ENCODE data around the gene HIP1. TPM values are rescaled to one million over a fixed set of nuclear protein-coding genes. Genes with fewer than 3 reads are reported as not detected.
"Not testable (repeated sequence)": the region's sequence is repeated elsewhere in the genome, so short reads cannot be mapped to it uniquely, and the experiment has no call there.

The HIP1 gene
- total RNA-seq, 1 experiment from 2014 or later: 43.3 TPM

DNA sequence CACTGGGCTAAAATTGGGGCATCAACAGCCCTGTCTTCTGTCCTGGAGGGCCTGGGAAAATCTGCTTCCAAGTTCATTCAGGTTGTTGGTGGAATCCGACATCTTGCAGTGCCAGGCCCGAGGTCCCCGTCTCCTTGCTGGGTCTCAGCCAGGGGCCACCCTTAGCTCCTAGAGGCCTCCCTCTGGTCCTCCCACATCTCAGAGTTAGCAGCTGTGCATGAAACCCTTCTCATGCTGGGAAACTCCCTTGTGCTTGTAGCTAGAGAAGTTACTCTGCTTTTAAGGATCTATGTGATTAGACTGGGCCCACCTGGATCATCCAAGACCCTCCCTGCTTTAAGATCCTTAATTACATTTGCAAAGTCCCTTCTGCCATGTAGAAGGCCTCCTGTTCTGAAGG lies 15.3 kb downstream of the HIP1 start:
- no peak for ATAC-seq
- ChIA-PET POLR2A (interaction anchor here (0.7 kb wide), 1 partner anchor 180 kb away, joined by 3 read pairs; no protein-coding TSS in a partner anchor), CTCF (interaction anchor here (0.6 kb wide), 1 partner anchor 156 kb away, joined by 4 read pairs; no protein-coding TSS in a partner anchor)
- Histone ChIP-seq H3K4me3 (ENCODE audit: low read depth in 2 of 2, low read length in 2 of 2) (no peak overlapping the region), H3K27ac (ENCODE audit: low read length) (no peak overlapping the region), H3K36me3 (ENCODE audit: control insufficient read depth, insufficient read depth, low read length) (no peaks in the 10 kb centered on the region), H3K4me1 (ENCODE audit: control insufficient read depth, insufficient read depth, low read length) (peaks cover 6% of the 10 kb centered on the region; the same call in 1 of the 2 replicates), H3K9me3 (ENCODE audit: control insufficient read depth, insufficient read depth, low read depth, low read length) (no peaks in the 10 kb centered on the region), H3K27me3 (ENCODE audit: control insufficient read depth, insufficient read depth, low read length) (no peaks in the 10 kb centered on the region)
- in situ Hi-C loops (cut with HindIII; ENCODE audit: low pct_unique_long_range_greater_than_20kb, low sequenced_read_pairs) (no loop called here), intact Hi-C loops (cut with micrococcal nuclease; ENCODE audit: unreplicated experiment) (no loop called here)
- DNase-seq (ENCODE audit: low read depth, low spot score): no peak
- TF ChIP-seq, protein P1, sequence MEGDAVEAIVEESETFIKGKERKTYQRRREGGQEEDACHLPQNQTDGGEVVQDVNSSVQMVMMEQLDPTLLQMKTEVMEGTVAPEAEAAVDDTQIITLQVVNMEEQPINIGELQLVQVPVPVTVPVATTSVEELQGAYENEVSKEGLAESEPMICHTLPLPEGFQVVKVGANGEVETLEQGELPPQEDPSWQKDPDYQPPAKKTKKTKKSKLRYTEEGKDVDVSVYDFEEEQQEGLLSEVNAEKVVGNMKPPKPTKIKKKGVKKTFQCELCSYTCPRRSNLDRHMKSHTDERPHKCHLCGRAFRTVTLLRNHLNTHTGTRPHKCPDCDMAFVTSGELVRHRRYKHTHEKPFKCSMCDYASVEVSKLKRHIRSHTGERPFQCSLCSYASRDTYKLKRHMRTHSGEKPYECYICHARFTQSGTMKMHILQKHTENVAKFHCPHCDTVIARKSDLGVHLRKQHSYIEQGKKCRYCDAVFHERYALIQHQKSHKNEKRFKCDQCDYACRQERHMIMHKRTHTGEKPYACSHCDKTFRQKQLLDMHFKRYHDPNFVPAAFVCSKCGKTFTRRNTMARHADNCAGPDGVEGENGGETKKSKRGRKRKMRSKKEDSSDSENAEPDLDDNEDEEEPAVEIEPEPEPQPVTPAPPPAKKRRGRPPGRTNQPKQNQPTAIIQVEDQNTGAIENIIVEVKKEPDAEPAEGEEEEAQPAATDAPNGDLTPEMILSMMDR (IDR thresholded peaks at IDR 0.05): no peak
- TF ChIP-seq SIN3A (IDR thresholded peaks at IDR 0.05; ENCODE audit: borderline replicate concordance, insufficient read depth, low read depth, low read length): no peak
- TF ChIP-seq POLR2AphosphoS5 (IDR thresholded peaks at IDR 0.05; ENCODE audit: low read depth, low read length): no peak
- no peak for TF ChIP-seq TCF7L2 (IDR thresholded peaks at IDR 0.05; ENCODE audit: low read depth, low read length)
- TF ChIP-seq, protein P2, sequence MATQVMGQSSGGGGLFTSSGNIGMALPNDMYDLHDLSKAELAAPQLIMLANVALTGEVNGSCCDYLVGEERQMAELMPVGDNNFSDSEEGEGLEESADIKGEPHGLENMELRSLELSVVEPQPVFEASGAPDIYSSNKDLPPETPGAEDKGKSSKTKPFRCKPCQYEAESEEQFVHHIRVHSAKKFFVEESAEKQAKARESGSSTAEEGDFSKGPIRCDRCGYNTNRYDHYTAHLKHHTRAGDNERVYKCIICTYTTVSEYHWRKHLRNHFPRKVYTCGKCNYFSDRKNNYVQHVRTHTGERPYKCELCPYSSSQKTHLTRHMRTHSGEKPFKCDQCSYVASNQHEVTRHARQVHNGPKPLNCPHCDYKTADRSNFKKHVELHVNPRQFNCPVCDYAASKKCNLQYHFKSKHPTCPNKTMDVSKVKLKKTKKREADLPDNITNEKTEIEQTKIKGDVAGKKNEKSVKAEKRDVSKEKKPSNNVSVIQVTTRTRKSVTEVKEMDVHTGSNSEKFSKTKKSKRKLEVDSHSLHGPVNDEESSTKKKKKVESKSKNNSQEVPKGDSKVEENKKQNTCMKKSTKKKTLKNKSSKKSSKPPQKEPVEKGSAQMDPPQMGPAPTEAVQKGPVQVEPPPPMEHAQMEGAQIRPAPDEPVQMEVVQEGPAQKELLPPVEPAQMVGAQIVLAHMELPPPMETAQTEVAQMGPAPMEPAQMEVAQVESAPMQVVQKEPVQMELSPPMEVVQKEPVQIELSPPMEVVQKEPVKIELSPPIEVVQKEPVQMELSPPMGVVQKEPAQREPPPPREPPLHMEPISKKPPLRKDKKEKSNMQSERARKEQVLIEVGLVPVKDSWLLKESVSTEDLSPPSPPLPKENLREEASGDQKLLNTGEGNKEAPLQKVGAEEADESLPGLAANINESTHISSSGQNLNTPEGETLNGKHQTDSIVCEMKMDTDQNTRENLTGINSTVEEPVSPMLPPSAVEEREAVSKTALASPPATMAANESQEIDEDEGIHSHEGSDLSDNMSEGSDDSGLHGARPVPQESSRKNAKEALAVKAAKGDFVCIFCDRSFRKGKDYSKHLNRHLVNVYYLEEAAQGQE (IDR thresholded peaks at IDR 0.05; ENCODE audit: insufficient read depth in 1 of 2, low read depth in 2 of 2, low read length in 1 of 2): no peak
- no TSS peak for BruUV-seq (replicated peaks)

DNA sequence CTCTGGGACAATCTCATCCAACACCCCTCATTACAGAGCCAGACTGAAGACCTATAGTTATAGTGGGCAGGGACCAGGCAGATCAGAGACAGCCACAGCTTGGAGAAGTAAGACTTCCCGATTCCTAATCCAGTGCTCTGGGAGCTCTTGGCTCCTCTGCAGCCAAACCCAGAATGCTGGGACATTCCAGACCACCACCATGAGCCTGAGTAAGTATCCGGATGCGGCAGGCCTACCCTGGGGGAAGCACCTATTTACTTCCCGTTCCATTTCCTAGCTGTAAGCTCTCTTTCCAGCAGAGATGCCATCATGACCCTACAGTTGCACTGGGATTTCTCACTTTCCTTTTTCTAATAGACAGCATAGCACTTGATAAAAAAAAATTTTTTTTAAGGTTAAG lies 16.4 kb downstream of the HIP1 start:
- in situ Hi-C loops (cut with HindIII; ENCODE audit: low pct_unique_long_range_greater_than_20kb, low sequenced_read_pairs): no loop called here
- TF ChIP-seq SIN3A (IDR thresholded peaks at IDR 0.05; ENCODE audit: borderline replicate concordance, insufficient read depth, low read depth, low read length) (no peak), TCF7L2 (IDR thresholded peaks at IDR 0.05; ENCODE audit: low read depth, low read length) (no peak)
- TF ChIP-seq, protein P2 (IDR thresholded peaks at IDR 0.05; ENCODE audit: insufficient read depth in 1 of 2, low read depth in 2 of 2, low read length in 1 of 2): no peak
- no peak for ATAC-seq
- intact Hi-C loops (cut with micrococcal nuclease; ENCODE audit: unreplicated experiment): no loop called here
- ChIA-PET POLR2A (interaction anchor here (0.5 kb wide), 1 partner anchor 70 kb away, joined by 3 read pairs; no protein-coding TSS in a partner anchor), CTCF (no interaction called here)
- BruUV-seq (replicated peaks): no TSS peak
- Histone ChIP-seq H3K9me3 (ENCODE audit: control insufficient read depth, insufficient read depth, low read depth, low read length) (no peaks in the 10 kb centered on the region), H3K4me1 (ENCODE audit: control insufficient read depth, insufficient read depth, low read length) (peaks cover 4% of the 10 kb centered on the region; the same call in 1 of the 2 replicates), H3K27ac (ENCODE audit: low read length) (no peak overlapping the region), H3K4me3 (ENCODE audit: low read depth in 2 of 2, low read length in 2 of 2) (no peak overlapping the region), H3K27me3 (ENCODE audit: control insufficient read depth, insufficient read depth, low read length) (no peaks in the 10 kb centered on the region), H3K36me3 (ENCODE audit: control insufficient read depth, insufficient read depth, low read length) (no peaks in the 10 kb centered on the region)
- DNase-seq (ENCODE audit: low read depth, low spot score): no peak

DNA sequence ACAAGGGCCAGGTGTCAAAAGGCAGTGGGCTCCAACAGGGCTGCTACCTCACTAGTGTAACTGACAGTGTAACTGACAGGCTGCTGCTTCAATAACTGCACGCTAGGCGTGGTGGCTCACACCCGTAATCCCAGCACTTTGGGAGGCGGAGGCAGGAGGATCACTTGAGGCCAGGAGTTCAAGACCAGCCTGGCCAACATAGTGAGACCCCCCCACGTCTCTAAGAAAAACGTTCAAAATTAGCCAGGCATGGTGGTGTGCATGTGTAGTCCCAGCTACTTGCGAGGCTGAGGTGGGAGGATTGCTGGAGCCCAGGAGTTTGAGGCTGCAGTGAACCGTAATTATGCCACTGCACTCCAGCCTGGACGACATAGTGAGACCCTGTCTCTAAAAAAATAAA lies 16.8 kb downstream of the HIP1 start:
- H3K36me3 ChIP-seq (ENCODE audit: control insufficient read depth, insufficient read depth, low read length): not testable (repeated sequence)

More for the DNA sequence above, 16.8 kb downstream of the HIP1 start:
- POLR2A ChIA-PET; CTCF ChIA-PET; H3K4me1 ChIP-seq (ENCODE audit: control insufficient read depth, insufficient read depth, low read length); in situ Hi-C loops (cut with HindIII; ENCODE audit: low pct_unique_long_range_greater_than_20kb, low sequenced_read_pairs); H3K27me3 ChIP-seq (ENCODE audit: control insufficient read depth, insufficient read depth, low read length); intact Hi-C loops (cut with micrococcal nuclease; ENCODE audit: unreplicated experiment); ATAC-seq; BruUV-seq (replicated peaks); H3K9me3 ChIP-seq (ENCODE audit: control insufficient read depth, insufficient read depth, low read depth, low read length); H3K4me3 ChIP-seq (ENCODE audit: low read depth in 2 of 2, low read length in 2 of 2); DNase-seq (ENCODE audit: low read depth, low spot score); H3K27ac ChIP-seq (ENCODE audit: low read length): not testable (repeated sequence)
